GM18858 (cell line): ENCODE results near the gene RNFT1.
"Not testable (repeated sequence)": the region's sequence is repeated elsewhere in the genome, so short reads cannot be mapped to it uniquely, and the experiment has no call there.

Experiments used
- ATAC-seq: cut with Tn5 transposase; IDR thresholded peaks from one replicate; pipeline ENCODE4 v1.9.1; 2021; ENCODE audit not compliant: unreplicated experiment

Gene RNFT1

GRCh38 chr17:59930121-59930520 is 34.4 kb downstream of the RNFT1 start:
- not testable (repeated sequence) for ATAC-seq

- not testable (repeated sequence) for ATAC-seq
Measured at GRCh38 chr17:59920637-59921036, 43.9 kb downstream of the RNFT1 start.

GRCh38 chr17:59916446-59916845 is 48.1 kb downstream of the RNFT1 start:
- ATAC-seq = no peak

GRCh38 chr17:59914274-59914854 is 50.2 kb downstream of the RNFT1 start:
- ATAC-seq = no peak

- no peak for ATAC-seq
Measured at GRCh38 chr17:59907467-59907866, 57.1 kb downstream of the RNFT1 start.

GRCh38 chr17:59903455-59903854 is 61.1 kb downstream of the RNFT1 start:
- no peak for ATAC-seq
